GM06990 (cell line): ENCODE data around the gene NKD1.

Experiments used
- DNase-seq: peaks from one replicate; pipeline ENCODE4 v3.0.0-alpha.2; 2011; ENCODE audit not compliant: insufficient read length; ENCODE audit errors: extremely low read depth
- H3K27me3 ChIP-seq: replicated peaks from 2 replicates; pipeline ENCODE4 v1.6.0; 2011; ENCODE audit warnings: low read length; ENCODE audit not compliant: control insufficient read depth, insufficient read depth
- H3K36me3 ChIP-seq: 2 replicates; pipeline ENCODE4 v1.5.1; 2011; ENCODE audit warnings: low read length; ENCODE audit not compliant: control insufficient read depth, insufficient read depth
- H3K4me3 ChIP-seq: replicated peaks from 2 replicates; pipeline ENCODE4 v1.5.1; 2011; ENCODE audit warnings: low read depth, mild to moderate bottlenecking, control low read depth, low read length
- TF ChIP-seq, protein P1 (sequence below): IDR thresholded peaks from 2 replicates; pipeline ENCODE4 v1.5.1; 2011; ENCODE audit warnings: low read length, control low read depth, mild to moderate bottlenecking, inconsistent platforms; ENCODE audit not compliant: insufficient read depth, poor library complexity, severe bottlenecking

Gene NKD1

DNA sequence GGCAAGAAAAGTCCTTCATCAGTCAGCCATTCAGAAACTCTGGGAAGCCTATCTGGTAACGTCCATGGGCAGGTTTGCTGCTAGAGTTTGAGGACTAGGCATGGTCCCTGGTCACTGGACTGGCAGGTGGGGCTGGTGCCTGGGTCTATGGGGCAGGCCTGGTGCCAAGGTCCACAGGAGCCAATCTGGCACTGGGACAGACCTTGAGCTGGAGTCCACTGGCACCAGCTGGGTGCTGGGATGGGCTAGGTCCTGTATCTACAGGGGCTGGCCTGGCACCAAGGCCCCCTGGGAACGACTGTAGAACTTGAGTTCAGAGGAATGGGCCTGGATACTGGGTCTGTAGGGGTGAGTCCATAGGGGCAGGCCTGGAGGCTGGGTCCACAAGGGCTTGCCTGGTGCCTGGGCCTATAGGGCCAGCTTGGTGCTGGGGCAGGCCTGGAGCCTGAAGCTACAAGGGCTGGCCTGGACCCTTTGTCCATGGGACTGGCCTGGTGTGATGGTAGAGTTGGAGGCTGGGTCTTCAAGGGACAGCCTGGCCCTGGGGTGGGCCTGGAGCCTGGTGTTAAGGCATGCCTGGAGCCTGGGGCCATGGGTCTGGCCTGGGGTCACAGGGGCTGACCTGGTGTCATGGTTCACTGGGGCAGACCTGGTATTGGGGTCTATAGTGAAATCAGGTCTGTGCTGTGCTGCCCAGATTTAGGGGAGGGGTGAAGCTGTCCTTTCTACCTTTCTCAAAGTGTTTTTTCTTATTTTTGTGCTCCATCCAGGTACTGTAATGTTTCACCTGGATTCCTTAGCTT is 30.5 kb upstream of the NKD1 start:
- H3K27me3 ChIP-seq, result no peaks in the 10 kb centered on the region; the same call in 1 of the 2 replicates
- no peaks in the 10 kb centered on the region for H3K36me3 ChIP-seq
- no peak for DNase-seq
- no peak overlapping the region for H3K4me3 ChIP-seq
- TF ChIP-seq, protein P1, sequence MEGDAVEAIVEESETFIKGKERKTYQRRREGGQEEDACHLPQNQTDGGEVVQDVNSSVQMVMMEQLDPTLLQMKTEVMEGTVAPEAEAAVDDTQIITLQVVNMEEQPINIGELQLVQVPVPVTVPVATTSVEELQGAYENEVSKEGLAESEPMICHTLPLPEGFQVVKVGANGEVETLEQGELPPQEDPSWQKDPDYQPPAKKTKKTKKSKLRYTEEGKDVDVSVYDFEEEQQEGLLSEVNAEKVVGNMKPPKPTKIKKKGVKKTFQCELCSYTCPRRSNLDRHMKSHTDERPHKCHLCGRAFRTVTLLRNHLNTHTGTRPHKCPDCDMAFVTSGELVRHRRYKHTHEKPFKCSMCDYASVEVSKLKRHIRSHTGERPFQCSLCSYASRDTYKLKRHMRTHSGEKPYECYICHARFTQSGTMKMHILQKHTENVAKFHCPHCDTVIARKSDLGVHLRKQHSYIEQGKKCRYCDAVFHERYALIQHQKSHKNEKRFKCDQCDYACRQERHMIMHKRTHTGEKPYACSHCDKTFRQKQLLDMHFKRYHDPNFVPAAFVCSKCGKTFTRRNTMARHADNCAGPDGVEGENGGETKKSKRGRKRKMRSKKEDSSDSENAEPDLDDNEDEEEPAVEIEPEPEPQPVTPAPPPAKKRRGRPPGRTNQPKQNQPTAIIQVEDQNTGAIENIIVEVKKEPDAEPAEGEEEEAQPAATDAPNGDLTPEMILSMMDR, result no peak

DNA sequence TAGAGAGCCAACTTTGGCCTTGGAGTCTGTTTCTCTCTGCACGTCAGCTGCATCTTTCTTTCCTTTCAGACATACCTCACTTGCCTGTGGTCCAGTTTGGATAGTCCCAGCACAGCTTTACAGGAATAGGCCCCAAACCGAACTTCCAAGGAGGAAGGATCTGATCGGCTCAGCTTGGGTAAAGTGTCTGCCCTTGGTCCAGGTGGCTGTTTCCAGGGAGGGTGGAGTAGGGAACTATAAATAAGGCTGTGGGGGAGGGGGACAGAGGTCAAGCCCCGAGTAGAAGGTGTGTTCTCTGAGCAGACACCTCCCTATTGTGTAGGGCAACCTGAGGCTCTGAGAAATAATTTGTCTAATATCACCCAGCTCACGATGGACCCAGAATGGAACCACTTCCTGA is 29.2 kb upstream of the NKD1 start:
- H3K36me3 ChIP-seq, result no peaks in the 10 kb centered on the region
- no peaks in the 10 kb centered on the region; the same call in 1 of the 2 replicates for H3K27me3 ChIP-seq
- DNase-seq, result no peak
- no peak overlapping the region for H3K4me3 ChIP-seq
- TF ChIP-seq, protein P1, result no peak

DNA sequence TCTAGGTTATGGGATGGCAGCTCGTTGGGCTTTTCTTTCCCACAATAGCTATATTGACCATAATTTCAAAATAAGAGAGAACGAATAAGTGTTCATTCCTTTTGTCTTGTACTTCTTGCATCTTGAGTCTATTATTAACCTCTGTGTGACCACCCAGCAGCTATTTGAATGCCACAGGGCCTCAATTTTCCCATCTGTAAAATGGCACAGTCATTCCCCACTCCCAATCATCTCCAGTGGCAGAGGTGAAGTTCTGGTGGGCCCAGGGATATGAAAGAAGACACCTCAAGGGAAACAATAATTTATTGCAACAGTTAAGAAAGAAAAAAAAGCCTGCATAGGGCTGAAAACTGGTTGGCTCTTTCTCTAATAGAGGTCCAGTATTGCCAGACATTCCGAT is 28.6 kb upstream of the NKD1 start:
- Histone ChIP-seq H3K4me3 (no peak overlapping the region), H3K27me3 (no peaks in the 10 kb centered on the region; the same call in 1 of the 2 replicates), H3K36me3 (no peaks in the 10 kb centered on the region)
- TF ChIP-seq, protein P1, result no peak
- DNase-seq, result no peak

DNA sequence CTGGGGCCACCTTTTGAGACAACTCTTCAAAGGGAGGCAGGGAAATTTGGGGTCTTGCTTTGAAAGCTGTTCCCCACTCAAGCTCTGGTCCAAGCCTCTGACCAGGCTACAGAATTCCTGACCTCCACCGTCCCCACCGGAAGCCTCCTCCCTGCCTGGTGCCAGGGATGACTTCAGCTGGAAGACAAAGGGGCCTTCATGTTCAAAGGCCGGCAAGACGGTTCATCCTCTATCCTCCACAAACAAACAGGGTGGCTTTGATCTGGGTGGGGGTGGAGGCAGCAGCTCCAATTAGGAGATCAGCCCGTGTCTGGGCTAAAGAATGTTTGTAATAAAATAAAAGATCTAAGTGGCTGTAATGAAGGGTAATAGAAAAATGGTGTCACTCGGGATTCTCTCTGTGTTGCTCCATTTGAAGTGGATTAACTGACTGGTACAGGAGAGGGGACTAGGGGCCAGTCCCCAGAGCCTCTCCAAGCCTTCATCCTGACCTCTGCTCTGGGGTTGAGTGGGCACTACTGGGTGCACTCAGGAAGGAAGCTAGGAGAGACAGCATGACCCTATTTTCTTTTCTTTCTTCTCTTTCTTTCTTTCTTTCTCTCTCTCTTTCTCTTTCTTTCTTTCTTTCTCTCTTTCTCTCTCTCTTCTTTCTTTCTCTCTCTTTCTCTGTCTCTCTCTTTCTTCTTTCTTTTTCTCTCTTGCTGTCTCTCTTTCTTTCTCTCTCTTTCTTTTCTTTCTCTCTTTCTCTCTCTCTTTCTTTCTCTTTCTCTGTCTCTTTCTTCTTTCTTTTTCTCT is 27.5 kb upstream of the NKD1 start:
- no peak for DNase-seq
- Histone ChIP-seq H3K4me3 (no peak overlapping the region), H3K36me3 (no peaks in the 10 kb centered on the region), H3K27me3 (no peaks in the 10 kb centered on the region; the same call in 1 of the 2 replicates)
- TF ChIP-seq, protein P1, result no peak

DNA sequence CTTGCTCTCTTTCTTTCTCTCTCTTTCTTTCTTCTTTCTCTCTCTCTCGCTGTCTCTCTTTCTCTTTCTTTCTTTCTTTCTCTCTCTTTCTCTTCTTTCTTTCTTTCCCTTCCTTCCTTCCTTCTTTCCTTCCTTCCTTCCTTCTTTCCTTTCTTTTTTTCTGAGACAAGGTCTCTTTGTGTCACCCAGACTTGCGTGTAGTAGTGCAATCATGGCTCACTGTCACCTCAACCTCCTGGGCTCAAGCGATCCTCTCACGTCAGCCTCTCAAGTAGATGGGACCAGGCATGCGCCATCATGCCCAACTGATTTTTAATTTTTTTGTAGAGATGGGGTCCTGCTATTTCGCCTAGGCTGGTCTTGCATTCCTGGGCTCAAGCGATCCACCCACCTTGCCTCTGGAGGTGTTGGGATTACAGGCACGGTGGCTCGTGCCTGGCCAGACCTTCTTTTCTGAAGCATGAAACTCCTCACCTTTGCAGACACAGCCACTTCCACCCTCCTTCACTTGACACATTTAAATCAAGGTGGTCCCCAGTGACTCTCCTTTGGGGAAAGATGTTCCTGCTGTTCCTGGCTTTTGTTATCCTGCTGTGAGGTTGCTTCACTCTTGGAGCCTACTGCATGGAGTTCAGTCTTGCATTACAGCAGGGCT is 26.8 kb upstream of the NKD1 start:
- no peak for DNase-seq
- no peaks in the 10 kb centered on the region for H3K36me3 ChIP-seq
- no peaks in the 10 kb centered on the region; the same call in 1 of the 2 replicates for H3K27me3 ChIP-seq
- H3K4me3 ChIP-seq, result no peak overlapping the region
- TF ChIP-seq, protein P1, result no peak
